ENCODE measurements around the gene EPN2.

DNA sequence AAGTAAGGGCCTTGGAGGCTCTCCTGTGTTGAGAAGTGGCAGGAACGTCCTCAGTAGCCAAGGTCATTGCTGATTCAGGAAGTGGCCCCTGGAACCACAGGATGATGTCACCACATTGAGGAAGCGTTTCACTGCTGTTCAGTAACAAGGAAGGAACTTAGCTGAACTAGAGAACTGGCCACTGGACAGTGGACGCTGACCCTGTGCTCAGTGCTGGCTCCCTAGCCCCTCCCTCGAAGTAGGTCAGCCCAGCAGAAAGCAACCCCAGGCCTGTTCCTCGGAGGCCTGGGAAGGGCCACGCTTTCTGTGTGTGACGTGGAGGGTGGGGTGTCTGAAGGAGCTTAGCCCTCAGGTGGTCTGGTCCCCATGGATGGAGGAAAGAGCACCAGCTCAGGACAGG lies 67.0 kb downstream of the EPN2 start:
- TF ChIP-seq, protein P1, sequence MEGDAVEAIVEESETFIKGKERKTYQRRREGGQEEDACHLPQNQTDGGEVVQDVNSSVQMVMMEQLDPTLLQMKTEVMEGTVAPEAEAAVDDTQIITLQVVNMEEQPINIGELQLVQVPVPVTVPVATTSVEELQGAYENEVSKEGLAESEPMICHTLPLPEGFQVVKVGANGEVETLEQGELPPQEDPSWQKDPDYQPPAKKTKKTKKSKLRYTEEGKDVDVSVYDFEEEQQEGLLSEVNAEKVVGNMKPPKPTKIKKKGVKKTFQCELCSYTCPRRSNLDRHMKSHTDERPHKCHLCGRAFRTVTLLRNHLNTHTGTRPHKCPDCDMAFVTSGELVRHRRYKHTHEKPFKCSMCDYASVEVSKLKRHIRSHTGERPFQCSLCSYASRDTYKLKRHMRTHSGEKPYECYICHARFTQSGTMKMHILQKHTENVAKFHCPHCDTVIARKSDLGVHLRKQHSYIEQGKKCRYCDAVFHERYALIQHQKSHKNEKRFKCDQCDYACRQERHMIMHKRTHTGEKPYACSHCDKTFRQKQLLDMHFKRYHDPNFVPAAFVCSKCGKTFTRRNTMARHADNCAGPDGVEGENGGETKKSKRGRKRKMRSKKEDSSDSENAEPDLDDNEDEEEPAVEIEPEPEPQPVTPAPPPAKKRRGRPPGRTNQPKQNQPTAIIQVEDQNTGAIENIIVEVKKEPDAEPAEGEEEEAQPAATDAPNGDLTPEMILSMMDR (conservative IDR thresholded peaks at IDR 0.05), result no peak
- no peak for TF ChIP-seq EZH2 (IDR thresholded peaks at IDR 0.05; ENCODE audit: low read depth)

Data from PC-9 (cell line).